HG02970 (cell line): ENCODE results near the gene KIF22.
"Not testable (repeated sequence)": the region's sequence is repeated elsewhere in the genome, so short reads cannot be mapped to it uniquely, and the experiment has no call there.

Source experiments
- ATAC-seq: cut with Tn5 transposase; IDR thresholded peaks from one replicate; pipeline ENCODE4 v1.9.1; 2021; ENCODE audit warnings: mild to moderate bottlenecking, moderate library complexity, moderate number of reproducible peaks; ENCODE audit not compliant: unreplicated experiment, low FRiP score

KIF22 gene

GRCh38 chr16:29790183-29790948, at the start of gene KIF22:
KIF22 (plus strand) TSS chr16:29790751; CDS start chr16:29790760, 9 bp downstream.
- peak; percentile 94 for ATAC-seq

GRCh38 chr16:29742683-29743275, 47.8 kb upstream of the KIF22 start:
- no peak for ATAC-seq

GRCh38 chr16:29743475-29743826, 47.1 kb upstream of the KIF22 start:
- no peak for ATAC-seq

GRCh38 chr16:29743827-29744531, 46.6 kb upstream of the KIF22 start:
- ATAC-seq: no peak

GRCh38 chr16:29744541-29745101, 45.9 kb upstream of the KIF22 start:
- ATAC-seq: no peak

- ATAC-seq: no peak
These were observed 45.3 kb upstream of the KIF22 start for GRCh38 chr16:29745121-29745852.

GRCh38 chr16:29745853-29746345, 44.7 kb upstream of the KIF22 start, which contains the start of gene C16orf54:
C16orf54 (minus strand) TSS chr16:29745990; CDS start chr16:29744951, 1,039 bp downstream.
- ATAC-seq: no peak

GRCh38 chr16:29746518-29746917, 44.0 kb upstream of the KIF22 start:
- not testable (repeated sequence) for ATAC-seq

GRCh38 chr16:29747947-29748759, 42.4 kb upstream of the KIF22 start:
- no peak for ATAC-seq

- not testable (repeated sequence) for ATAC-seq
These were observed 41.8 kb upstream of the KIF22 start for GRCh38 chr16:29748760-29749149.

- no peak for ATAC-seq
These were observed 37.0 kb upstream of the KIF22 start for GRCh38 chr16:29753516-29753915.

- no peak for ATAC-seq
These were observed 33.9 kb upstream of the KIF22 start for GRCh38 chr16:29756654-29757053.

GRCh38 chr16:29757086-29757485, 33.5 kb upstream of the KIF22 start:
- ATAC-seq: not testable (repeated sequence)

GRCh38 chr16:29757950-29758466, 32.5 kb upstream of the KIF22 start:
- ATAC-seq: no peak

GRCh38 chr16:29760567-29761279, 29.8 kb upstream of the KIF22 start:
- no peak for ATAC-seq

GRCh38 chr16:29761280-29761651, 29.3 kb upstream of the KIF22 start:
- not testable (repeated sequence) for ATAC-seq

- no peak for ATAC-seq
These were observed 28.7 kb upstream of the KIF22 start for GRCh38 chr16:29761882-29762281.

- ATAC-seq: no peak
These were observed 27.2 kb upstream of the KIF22 start for GRCh38 chr16:29763326-29763725.
